ENCODE data around the gene PCBP3.

GRCh38 chr21:45823100-45823681, 179.7 kb downstream of the PCBP3 start:
- TF ChIP-seq CTCF (IDR thresholded peaks at IDR 0.05; ENCODE audit: poor library complexity, severe bottlenecking) (no peak), EZH2 (IDR thresholded peaks at IDR 0.05; ENCODE audit: borderline replicate concordance, insufficient read depth, low read length, poor library complexity, severe bottlenecking) (no peak), REST (IDR thresholded peaks at IDR 0.05; ENCODE audit: borderline replicate concordance) (no peak), EP300 (conservative IDR thresholded peaks at IDR 0.05; ENCODE audit: poor library complexity, severe bottlenecking) (no peak), MXI1 (conservative IDR thresholded peaks at IDR 0.05; ENCODE audit: poor library complexity, severe bottlenecking) (no peak)

Measured in neural cell (in vitro differentiated cells).